HepG2 (cell line): ENCODE results near the gene ANKRD12. TPM values are rescaled to one million over a fixed set of nuclear protein-coding genes. Genes with fewer than 3 reads are reported as not detected.

Source experiments
- ATAC-seq: fragments of 200-7000 bp; cut with Tn5 transposase; 3 replicates; pipeline ENCODE4 v1.9.1; 2020; ENCODE audit warnings: mild to moderate bottlenecking, moderate library complexity
- BruUV-seq: library from RNA; stranded (reverse); fragments of 400-500 nt; replicated peaks from 2 replicates; lab custom pipeline; 2021; lab: Mats Ljungman, UMichigan
- CTCF ChIA-PET: fragments of 300-600 bp; formaldehyde crosslinking; extraction: SDS; loops from one replicate; lab custom pipeline; 2021; ENCODE audit warnings: low total read pairs, inconsistent platforms, low intra/inter-chr PET ratio; lab: Yijun Ruan, JAX
- POLR2A ChIA-PET: fragments of 350-600 bp; sonication (Branson Sonifier 250); formaldehyde crosslinking; loops from one replicate; lab custom pipeline; 2020; ENCODE audit warnings: antibody characterized with exemption, inconsistent platforms; lab: Yijun Ruan, JAX
- DNase-seq: peaks from one replicate; pipeline ENCODE4 v3.0.0-alpha.2; 2015; ENCODE audit warnings: low spot score
- FAIRE-seq: peaks from 3 replicates; lab custom pipeline; 2011; peaks lifted over from hg19 to GRCh38; lab: Jason Lieb, UNC
- H2AFZ ChIP-seq: one replicate; pipeline ENCODE4 v1.6.1; 2011; ENCODE audit warnings: low read length, inconsistent platforms
- H3K27ac ChIP-seq: fragments of 300-600 bp; 3 replicates; pipeline ENCODE4 v1.8.0; 2011; ENCODE audit warnings: mixed run types, mild to moderate bottlenecking, mixed read lengths, low read length, inconsistent platforms; ENCODE audit not compliant: insufficient read depth; ENCODE audit errors: extremely low read length
- H3K27me3 ChIP-seq, 2 experiments: fragments of 200-600 bp in 1 of 2; 2 replicates in 1 of 2; 3 replicates in 1 of 2; pipeline versions ENCODE4 v1.6.0 to v1.8.0; 2011; ENCODE audit warnings: low read length in 2 of 2, mild to moderate bottlenecking in 2 of 2, moderate library complexity in 2 of 2, inconsistent platforms in 1 of 2; ENCODE audit not compliant: insufficient read depth in 2 of 2, control insufficient read depth in 1 of 2
- H3K36me3 ChIP-seq, 2 experiments: fragments of 200-600 bp in 1 of 2; replicated peaks in 1 of 2; 2 replicates in 1 of 2; 3 replicates in 1 of 2; pipeline versions ENCODE4 v1.5.1 to v1.8.0; 2011; ENCODE audit warnings: low read length in 2 of 2, inconsistent platforms in 1 of 2; ENCODE audit not compliant: insufficient read depth in 2 of 2, control insufficient read depth in 1 of 2
- H3K4me1 ChIP-seq: 2 replicates; pipeline ENCODE4 v1.5.1; 2012; ENCODE audit warnings: low read length, inconsistent platforms; ENCODE audit not compliant: insufficient read depth
- H3K4me2 ChIP-seq: 2 replicates; pipeline ENCODE4 v1.6.0; 2011; ENCODE audit warnings: low read depth, low read length, inconsistent platforms
- H3K4me3 ChIP-seq, 3 experiments: fragments of 200-600 bp in 1 of 3; sonication (generic), shearing (Covaris generic) in 1 of 3; replicated peaks in 1 of 3; 2 replicates each; pipeline ENCODE4 v1.5.1; 2011 to 2016; ENCODE audit warnings: low read length in 3 of 3, inconsistent platforms in 2 of 3, low read depth in 2 of 3, mild to moderate bottlenecking in 2 of 3, control low read depth in 1 of 3, mixed read lengths in 1 of 3; ENCODE audit not compliant: insufficient read depth in 1 of 3
- H3K79me2 ChIP-seq: one replicate; pipeline ENCODE4 v1.6.1; 2011; ENCODE audit warnings: low read length, inconsistent platforms; ENCODE audit not compliant: insufficient read depth
- H3K9ac ChIP-seq: 2 replicates; pipeline ENCODE4 v1.6.0; 2011; ENCODE audit warnings: mild to moderate bottlenecking, low read depth, low read length, inconsistent platforms; ENCODE audit not compliant: insufficient read depth
- H3K9me3 ChIP-seq: 2 replicates; pipeline ENCODE4 v1.5.1; 2012; ENCODE audit warnings: mild to moderate bottlenecking, low read length
- H4K20me1 ChIP-seq: 2 replicates; pipeline ENCODE4 v1.6.0; 2011; ENCODE audit warnings: inconsistent platforms, mild to moderate bottlenecking, low read length, moderate library complexity; ENCODE audit not compliant: insufficient read depth
- ARID5B ChIP-seq: IDR thresholded peaks from 2 replicates; pipeline ENCODE4 v1.4.0; 2020; ENCODE audit warnings: mild to moderate bottlenecking, missing genetic modification reagents
- ATF7 ChIP-seq, 2 experiments: fragments of 450-650 bp in 1 of 2; sonication (generic) in 1 of 2; formaldehyde crosslinking in 1 of 2; IDR thresholded peaks; 2 replicates each; pipeline versions ENCODE4 v1.4.0 to v1.6.1; 2016 to 2020; ENCODE audit warnings: antibody characterized with exemption in 1 of 2, mild to moderate bottlenecking in 1 of 2, missing genetic modification reagents in 1 of 2
- CENPX ChIP-seq: sonication (generic); formaldehyde crosslinking; IDR thresholded peaks from 2 replicates; pipeline ENCODE4 v1.9.0; 2021; ENCODE audit warnings: mild to moderate bottlenecking, missing genetic modification reagents, moderate library complexity
- EED ChIP-seq: sonication (generic); formaldehyde crosslinking; IDR thresholded peaks from 2 replicates; pipeline ENCODE4 v1.5.0; 2020; ENCODE audit warnings: mild to moderate bottlenecking, missing genetic modification reagents
- ESRRA ChIP-seq: sonication (generic); formaldehyde crosslinking; IDR thresholded peaks from 2 replicates; pipeline ENCODE4 v1.5.1; 2020; ENCODE audit warnings: mild to moderate bottlenecking, low read depth, missing genetic modification reagents
- GLI4 ChIP-seq: sonication (generic); formaldehyde crosslinking; IDR thresholded peaks from 2 replicates; pipeline ENCODE4 v1.5.1; 2020; ENCODE audit warnings: missing genetic modification reagents, mild to moderate bottlenecking, moderate library complexity, borderline replicate concordance
- MAF1 ChIP-seq: sonication (generic); formaldehyde crosslinking; IDR thresholded peaks from 2 replicates; pipeline ENCODE4 v1.5.0; 2020; ENCODE audit warnings: missing genetic modification reagents, borderline replicate concordance
- MAFG ChIP-seq: sonication (generic); formaldehyde crosslinking; IDR thresholded peaks from 2 replicates; pipeline ENCODE4 v1.5.1; 2020; ENCODE audit warnings: mild to moderate bottlenecking, missing genetic modification reagents
- SRSF4 ChIP-seq: fragments of 200-400 bp; formaldehyde crosslinking; IDR thresholded peaks from one replicate; pipeline ENCODE4 v1.6.1; 2018; ENCODE audit warnings: mild to moderate bottlenecking, low read depth, low read length, moderate library complexity; ENCODE audit not compliant: poor library complexity, severe bottlenecking
- TOE1 ChIP-seq: sonication (generic); formaldehyde crosslinking; IDR thresholded peaks from 2 replicates; pipeline ENCODE4 v1.4.0; 2020; ENCODE audit warnings: mild to moderate bottlenecking, missing genetic modification reagents
- ZNF446 ChIP-seq: sonication (generic); formaldehyde crosslinking; IDR thresholded peaks from 2 replicates; pipeline ENCODE4 v1.5.0; 2020; ENCODE audit warnings: mild to moderate bottlenecking, missing genetic modification reagents
- ZNF616 ChIP-seq: sonication (generic); formaldehyde crosslinking; IDR thresholded peaks from 2 replicates; pipeline ENCODE4 v1.5.0; 2020; ENCODE audit warnings: low read depth, mild to moderate bottlenecking, missing genetic modification reagents
- ZNF777 ChIP-seq: sonication (generic); formaldehyde crosslinking; IDR thresholded peaks from 2 replicates; pipeline ENCODE4 v1.4.0; 2020; ENCODE audit warnings: missing genetic modification reagents
- WGBS: methylation state at CpG from one replicate; pipeline ENCODE4 v1.1.6; 2017; ENCODE audit warnings: low lambda C conversion rate; 5-methylcytosine and 5-hydroxymethylcytosine counted together
- in situ Hi-C: cut with HindIII; loops from 2 replicates; pipeline ENCODE4 v1.10.0; 2017; ENCODE audit warnings: low pct_unique_long_range_greater_than_20kb; ENCODE audit not compliant: extremely low pct_ligation_motif_present
- intact Hi-C: fragments of 100-400 bp; cut with micrococcal nuclease; formaldehyde crosslinking; loops from one replicate; pipeline ENCODE4 v1.10.0; 2022; ENCODE audit not compliant: unreplicated experiment
- polyA plus RNA-seq, 8 experiments: library from polyadenylated mRNA; depleted of rRNA in 3 of 8; stranded (reverse) in 7 of 8; unstranded in 1 of 8; fragments of >200 nt; fragmentation: Illumina TruSeq in 4 of 8; extraction: Trizol in 4 of 8; gene quantifications; 2 replicates each; pipeline versions ENCODE4 v1.2.1 to v1.2.3, GENCODE V29; 2011 to 2016; ENCODE audit warnings: low read depth in 4 of 8, missing spikeins in 1 of 8, mixed read lengths in 1 of 8; ENCODE audit not compliant: insufficient read depth in 1 of 8
- total RNA-seq, 5 experiments: library from RNA; depleted of rRNA; stranded (reverse); fragments of >200 nt; fragmentation: Illumina TruSeq; extraction: Trizol; gene quantifications; 2 replicates each; pipeline ENCODE4 v1.2.3, GENCODE V29; 2016; ENCODE audit warnings: low read depth in 1 of 5

The ANKRD12 gene
- total and polyA plus RNA-seq, 2 of the 13 experiments (the other 11 are each of a cell fraction or from before 2014, with no cell fraction given): 6.0 to 23.2 TPM

GRCh38 chr18:9090578-9090977 lies 46.0 kb upstream of the ANKRD12 start:
- H3K9ac ChIP-seq: no peak overlapping the region
- no peaks in the 10 kb centered on the region for H4K20me1 ChIP-seq
- in situ Hi-C loops: no loop called here
- H3K4me1 ChIP-seq: peaks cover 74% of the 10 kb centered on the region
- CTCF ChIA-PET: no interaction called here
- H2AFZ ChIP-seq: no peak overlapping the region
- H3K4me2 ChIP-seq: no peak overlapping the region
- no peaks in the 10 kb centered on the region for H3K9me3 ChIP-seq
- no peaks in the 10 kb centered on the region for H3K27me3 ChIP-seq
- no peaks in the 10 kb centered on the region for H3K79me2 ChIP-seq
- ATAC-seq (no peak), FAIRE-seq (no peak), DNase-seq (no peak)
- no peak overlapping the region for H3K27ac ChIP-seq
- H3K4me3 ChIP-seq: no peak overlapping the region
- no TSS peak for BruUV-seq
- 94% methylated on average over 5 of the region's 5 CpGs for WGBS
- intact Hi-C loops: no loop called here
- no peaks in the 10 kb centered on the region for H3K36me3 ChIP-seq
- TF ChIP-seq EED (CRISPR knock-in tag) (no peak), CENPX (CRISPR knock-in tag) (no peak), ZNF777 (no peak), ARID5B (CRISPR knock-in tag) (no peak), ZNF616 (CRISPR knock-in tag) (no peak), ZNF446 (no peak), MAFG (no peak), GLI4 (CRISPR knock-in tag) (no peak), SRSF4 (no peak), TOE1 (no peak), ATF7 (IDR thresholded peaks at IDR 0.05) (no peak), ATF7 (CRISPR knock-in tag; IDR thresholded peaks at IDR 0.05) (no peak), ESRRA (CRISPR knock-in tag) (no peak), MAF1 (no peak)
- POLR2A ChIA-PET: no interaction called here
